ENCODE data around the gene SPATA31E1. TPM values are rescaled to one million over a fixed set of nuclear protein-coding genes. Genes with fewer than 3 reads are reported as not detected.

SPATA31E1 gene
- total RNA-seq, 1 donor from 2014 or later = not detected

GRCh38 chr9:87889065-87889881 lies 6.6 kb downstream of the SPATA31E1 start:
- H3K4me1 ChIP-seq = no peaks in the 10 kb centered on the region
- H3K4me1 Mint-ChIP-seq = no peaks in the 10 kb centered on the region
- H3K27ac ChIP-seq = no peak overlapping the region
- TF ChIP-seq EZH2 (IDR thresholded peaks at IDR 0.05) = no peak
- no peak for TF ChIP-seq EZH2phosphoT487 (IDR thresholded peaks at IDR 0.05)
- TF ChIP-seq CTCF (IDR thresholded peaks at IDR 0.05) = no peak
- H3K4me3 Mint-ChIP-seq = no peak overlapping the region
- no peaks in the 10 kb centered on the region for H3K36me3 Mint-ChIP-seq
- no peaks in the 10 kb centered on the region for H4K20me1 ChIP-seq (ENCODE audit: low read depth)
- H3K36me3 ChIP-seq = no peaks in the 10 kb centered on the region
- peaks cover 3% of the 10 kb centered on the region for H3K27me3 Mint-ChIP-seq (ENCODE audit: insufficient read depth, low read depth)
- H3K9me3 ChIP-seq (ENCODE audit: low read depth) = no peaks in the 10 kb centered on the region
- H3K79me2 ChIP-seq (ENCODE audit: low read depth) = no peaks in the 10 kb centered on the region
- DNase-seq (ENCODE audit: low spot score) = no peak
- no peak overlapping the region for H3K27ac Mint-ChIP-seq
- H3K27me3 ChIP-seq = no peaks in the 10 kb centered on the region
- peaks cover 2% of the 10 kb centered on the region for H3K9me3 Mint-ChIP-seq
- H3K9ac ChIP-seq = no peak overlapping the region
- no peak overlapping the region for H3K4me2 ChIP-seq
- H3K4me3 ChIP-seq = no peak overlapping the region
- H3F3A ChIP-seq (ENCODE audit: low read depth) = no peaks in the 10 kb centered on the region
- no peak overlapping the region for H2AFZ ChIP-seq (replicated peaks)

GRCh38 chr9:87889882-87890252 lies 7.2 kb downstream of the SPATA31E1 start:
- Mint-ChIP-seq H3K27ac (no peak overlapping the region), H3K36me3 (no peaks in the 10 kb centered on the region)

GRCh38 chr9:87890837-87891236 lies 8.2 kb downstream of the SPATA31E1 start:
- peak overlapping the region; percentile 1 for H3K27ac Mint-ChIP-seq
- DNase-seq (ENCODE audit: low spot score) = no peak

More at GRCh38 chr9:87889882-87890252, 7.2 kb downstream of the SPATA31E1 start:
- Histone ChIP-seq H3K79me2 (ENCODE audit: low read depth) (no peaks in the 10 kb centered on the region), H3F3A (ENCODE audit: low read depth) (no peaks in the 10 kb centered on the region), H4K20me1 (ENCODE audit: low read depth) (no peaks in the 10 kb centered on the region), H3K27me3 (no peaks in the 10 kb centered on the region), H2AFZ (replicated peaks) (no peak overlapping the region), H3K4me2 (no peak overlapping the region), H3K27ac (no peak overlapping the region), H3K9me3 (ENCODE audit: low read depth) (no peaks in the 10 kb centered on the region), H3K4me1 (no peaks in the 10 kb centered on the region), H3K36me3 (no peaks in the 10 kb centered on the region), H3K4me3 (no peak overlapping the region), H3K9ac (no peak overlapping the region)
- Mint-ChIP-seq H3K4me1 (no peaks in the 10 kb centered on the region), H3K27me3 (ENCODE audit: insufficient read depth, low read depth) (peaks cover 3% of the 10 kb centered on the region), H3K9me3 (peaks cover 2% of the 10 kb centered on the region), H3K4me3 (no peak overlapping the region)
- DNase-seq (ENCODE audit: low spot score) = no peak
- TF ChIP-seq EZH2phosphoT487 (IDR thresholded peaks at IDR 0.05) (no peak), CTCF (IDR thresholded peaks at IDR 0.05) (no peak)

More at GRCh38 chr9:87890837-87891236, 8.2 kb downstream of the SPATA31E1 start:
- Histone ChIP-seq H3K36me3 (no peaks in the 10 kb centered on the region), H3K27me3 (no peaks in the 10 kb centered on the region), H3K27ac (no peak overlapping the region), H3K4me3 (no peak overlapping the region), H3K9ac (no peak overlapping the region), H3F3A (ENCODE audit: low read depth) (no peaks in the 10 kb centered on the region), H3K4me1 (peaks cover 6% of the 10 kb centered on the region), H2AFZ (replicated peaks) (no peak overlapping the region), H3K4me2 (no peak overlapping the region), H3K79me2 (ENCODE audit: low read depth) (no peaks in the 10 kb centered on the region), H3K9me3 (ENCODE audit: low read depth) (no peaks in the 10 kb centered on the region), H4K20me1 (ENCODE audit: low read depth) (no peaks in the 10 kb centered on the region)
- H3K9me3 Mint-ChIP-seq = peaks cover 2% of the 10 kb centered on the region
- H3K4me3 Mint-ChIP-seq = peak overlapping the region; percentile 5
- H3K27me3 Mint-ChIP-seq (ENCODE audit: insufficient read depth, low read depth) = peaks cover 3% of the 10 kb centered on the region
- no peaks in the 10 kb centered on the region for H3K4me1 Mint-ChIP-seq
- no peak for TF ChIP-seq EZH2phosphoT487 (IDR thresholded peaks at IDR 0.05)
- no peak for TF ChIP-seq CTCF (IDR thresholded peaks at IDR 0.05)
- no peak for TF ChIP-seq EZH2 (IDR thresholded peaks at IDR 0.05)
- no peaks in the 10 kb centered on the region for H3K36me3 Mint-ChIP-seq
